Common myeloid progenitor, CD34-positive (primary cell): ENCODE results near the gene WEE2.
"Not testable (repeated sequence)": the region's sequence is repeated elsewhere in the genome, so short reads cannot be mapped to it uniquely, and the experiment has no call there.

ENCODE experiments used
- CTCF ChIA-PET: fragments of 350-600 bp; sonication (Branson Sonifier 250); formaldehyde crosslinking; loops from one replicate; lab custom pipeline; 2021; ENCODE audit warnings: antibody characterized with exemption; lab: Charles Lee
- POLR2A ChIA-PET: fragments of 350-600 bp; sonication (Branson Sonifier 250); formaldehyde crosslinking; loops from one replicate; lab custom pipeline; 2021; ENCODE audit warnings: antibody characterized with exemption; lab: Charles Lee
- DNase-seq, 3 donors: peaks; one replicate each; pipeline versions ENCODE4 v3.0.0 to v3.0.0-alpha.2; 2013
- H3K27ac ChIP-seq, 2 experiments: 1 replicate in 1 of 2; 2 replicates in 1 of 2; pipeline ENCODE4 v1.7.0; 2013; ENCODE audit warnings: inconsistent platforms in 2 of 2, low read length in 2 of 2, mild to moderate bottlenecking in 2 of 2, low read depth in 1 of 2, moderate library complexity in 1 of 2; ENCODE audit not compliant: severe bottlenecking in 2 of 2, insufficient read depth in 1 of 2, poor library complexity in 1 of 2
- H3K27me3 ChIP-seq, 5 experiments: replicated peaks in 2 of 5; 1 replicate in 3 of 5; 2 replicates in 2 of 5; pipeline versions ENCODE4 v1.6.1 to v1.7.0; 2013; ENCODE audit warnings: low read length in 4 of 5, mild to moderate bottlenecking in 2 of 5, moderate library complexity in 2 of 5, inconsistent platforms in 1 of 5; ENCODE audit not compliant: insufficient read depth in 5 of 5, control insufficient read depth in 4 of 5
- H3K36me3 ChIP-seq, 4 experiments: 1 replicate in 2 of 4; 2 replicates in 2 of 4; pipeline versions ENCODE4 v1.6.1 to v1.7.0; 2013; ENCODE audit warnings: low read length in 3 of 4, control low read depth in 1 of 4, mild to moderate bottlenecking in 1 of 4; ENCODE audit not compliant: control insufficient read depth in 4 of 4, insufficient read depth in 4 of 4
- H3K4me1 ChIP-seq, 4 experiments: 1 replicate in 3 of 4; 2 replicates in 1 of 4; pipeline versions ENCODE4 v1.6.1 to v1.7.1; 2013; ENCODE audit warnings: low read length in 3 of 4, mild to moderate bottlenecking in 3 of 4, control low read depth in 1 of 4, inconsistent platforms in 1 of 4, moderate library complexity in 1 of 4; ENCODE audit not compliant: control insufficient read depth in 4 of 4, insufficient read depth in 4 of 4; ENCODE audit errors: control extremely low read depth in 1 of 4
- H3K4me3 ChIP-seq, 7 experiments: 1 replicate in 4 of 7; 2 replicates in 3 of 7; pipeline versions ENCODE4 v1.5.1 to v1.7.0; 2013; ENCODE audit warnings: mild to moderate bottlenecking in 7 of 7, low read length in 6 of 7, moderate library complexity in 6 of 7, inconsistent platforms in 2 of 7, low read depth in 2 of 7, control low read depth in 1 of 7; ENCODE audit not compliant: insufficient read depth in 4 of 7, control insufficient read depth in 1 of 7; ENCODE audit errors: extremely low read depth in 1 of 7
- H3K9me3 ChIP-seq, 5 experiments: 1 replicate in 4 of 5; 2 replicates in 1 of 5; pipeline versions ENCODE4 v1.6.1 to v1.7.1; 2013; ENCODE audit warnings: low read length in 4 of 5, mild to moderate bottlenecking in 2 of 5, inconsistent platforms in 1 of 5, low read depth in 1 of 5, moderate library complexity in 1 of 5; ENCODE audit not compliant: control insufficient read depth in 4 of 5, insufficient read depth in 2 of 5; ENCODE audit errors: control extremely low read depth in 1 of 5
- WGBS: methylation state at CpG from one replicate; pipeline ENCODE4 v1.1.5; 2013; ENCODE audit not compliant: insufficient coverage; 5-methylcytosine and 5-hydroxymethylcytosine counted together

WEE2 gene

DNA sequence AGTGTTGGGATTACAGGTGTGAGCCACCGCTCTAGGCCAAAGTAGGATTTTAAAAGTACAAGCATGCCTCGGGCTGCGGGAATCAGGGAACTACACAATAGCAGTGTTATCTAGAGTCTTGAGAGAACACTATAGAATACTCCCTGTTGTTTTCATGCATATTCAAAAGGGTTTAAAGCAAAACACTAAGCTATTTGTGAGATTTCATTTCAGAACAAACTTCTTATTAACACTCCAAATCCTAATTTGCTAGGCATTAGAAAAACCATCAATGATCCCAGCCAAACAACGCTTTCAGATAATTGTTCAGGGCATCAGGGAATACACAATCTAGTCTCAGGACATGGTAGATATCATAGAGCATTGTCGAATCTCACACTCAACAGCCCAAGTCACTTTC, 20.1 kb upstream of the WEE2 start:
- H3K27me3 ChIP-seq: no peaks in the 10 kb centered on the region
- H3K27ac ChIP-seq: no peak overlapping the region
- ChIA-PET CTCF (interaction anchor here (0.8 to 1.9 kb wide), 7 partner anchors 8 to 33 kb away, joined by 3 to 5 read pairs (median 4); no protein-coding TSS in a partner anchor), POLR2A (interaction anchor here (0.6 to 1.1 kb wide), 2 partner anchors 10 to 11 kb away, joined by 3 read pairs; no protein-coding TSS in a partner anchor)
- DNase-seq: no peak
- H3K36me3 ChIP-seq: peaks cover 6 to 35% (median 16%) of the 10 kb centered on the region in 4 experiments
- no peaks in the 10 kb centered on the region for H3K9me3 ChIP-seq
- WGBS: 97% methylated on average over 3 of the region's 5 CpGs
- H3K4me3 ChIP-seq: no peak overlapping the region
- H3K4me1 ChIP-seq: no peaks in the 10 kb centered on the region

- 100% methylated on average over 3 of the region's 3 CpGs for WGBS
- not testable (repeated sequence) for H3K27ac ChIP-seq, H3K27me3 ChIP-seq, H3K9me3 ChIP-seq, H3K4me3 ChIP-seq, DNase-seq, H3K4me1 ChIP-seq
- peaks cover 6 to 25% (median 16%) of the 10 kb centered on the region in 4 experiments for H3K36me3 ChIP-seq
- CTCF ChIA-PET: interaction anchor here (0.6 to 2.3 kb wide), 11 partner anchors 9 to 1339 kb away, joined by 3 to 7 read pairs (median 4); no protein-coding TSS in a partner anchor
- POLR2A ChIA-PET: interaction anchor here (1.1 kb wide), 1 partner anchor 12 kb away, joined by 3 read pairs; no protein-coding TSS in a partner anchor
These were observed 18.9 kb upstream of the WEE2 start for GRCh38 chr7:141689072-141689825.

DNA sequence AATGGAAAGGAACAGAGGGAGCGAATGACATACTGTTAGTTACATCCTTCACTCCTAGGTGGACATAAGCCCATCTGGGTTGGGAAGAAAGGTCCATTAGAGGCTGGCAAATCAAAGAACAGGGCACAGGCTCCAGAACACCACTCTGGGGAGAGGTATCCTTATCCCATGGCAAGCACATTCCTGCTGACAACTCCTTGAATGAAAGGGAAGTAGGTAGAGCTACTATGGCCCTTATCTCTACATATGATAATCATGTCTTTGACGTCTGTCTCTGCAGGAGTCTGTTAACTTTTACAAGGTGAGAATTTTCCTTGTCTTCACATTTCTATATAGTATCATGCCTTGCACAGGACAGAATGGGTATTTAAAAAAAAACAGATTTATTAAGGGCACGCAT, 16.6 kb upstream of the WEE2 start:
- Histone ChIP-seq H3K27ac (no peak overlapping the region), H3K4me3 (no peak overlapping the region), H3K27me3 (no peaks in the 10 kb centered on the region), H3K36me3 (peaks cover 3 to 17% (median 5%) of the 10 kb centered on the region in 4 experiments), H3K9me3 (no peaks in the 10 kb centered on the region), H3K4me1 (peaks cover 0 to 7% (median 1%) of the 10 kb centered on the region in 4 experiments)
- CTCF ChIA-PET: interaction anchor here (1.3 kb wide), 1 partner anchor 13 kb away, joined by 4 read pairs; no protein-coding TSS in a partner anchor
- no peak for DNase-seq
- WGBS: 100% methylated on average over 1 of the region's 3 CpGs
- POLR2A ChIA-PET: no interaction called here

DNA sequence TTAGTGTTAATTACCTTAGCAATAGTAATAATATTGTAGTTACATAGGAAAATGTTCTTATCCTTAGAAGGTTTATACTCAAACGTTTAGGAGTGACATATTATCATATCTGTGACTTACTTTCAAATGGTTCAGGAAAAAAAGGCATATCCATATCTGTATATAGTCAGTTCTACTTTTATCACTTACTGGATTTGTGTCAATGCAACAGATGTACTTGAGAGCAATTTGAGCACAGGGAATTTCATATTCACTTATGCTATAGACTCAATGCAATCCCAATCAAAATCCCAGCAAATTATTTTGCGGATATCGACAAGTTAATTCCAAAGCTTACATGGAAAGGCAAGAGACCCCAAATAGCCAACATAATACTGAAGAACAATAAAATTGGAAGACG, 16.2 kb upstream of the WEE2 start:
- H3K4me3 ChIP-seq: no peak overlapping the region
- no peak overlapping the region for H3K27ac ChIP-seq
- CTCF ChIA-PET: interaction anchor here (1.3 kb wide), 1 partner anchor 13 kb away, joined by 4 read pairs; no protein-coding TSS in a partner anchor
- POLR2A ChIA-PET: no interaction called here
- H3K36me3 ChIP-seq: peaks cover 3 to 18% (median 5%) of the 10 kb centered on the region in 4 experiments
- no peaks in the 10 kb centered on the region for H3K27me3 ChIP-seq
- no CpG with 5 or more reads among the region's 4 CpGs for WGBS
- no peaks in the 10 kb centered on the region for H3K9me3 ChIP-seq
- peaks cover 0 to 12% (median 2%) of the 10 kb centered on the region in 4 experiments for H3K4me1 ChIP-seq
- DNase-seq: no peak

GRCh38 chr7:141693082-141693481, 15.1 kb upstream of the WEE2 start:
- Histone ChIP-seq H3K27me3 (no peaks in the 10 kb centered on the region), H3K4me3 (no peak overlapping the region), H3K36me3 (peaks cover 3 to 18% (median 5%) of the 10 kb centered on the region in 4 experiments), H3K4me1 (peaks cover 0 to 23% (median 4%) of the 10 kb centered on the region in 4 experiments), H3K27ac (no peak overlapping the region), H3K9me3 (no peaks in the 10 kb centered on the region)
- no CpG with 5 or more reads among the region's 3 CpGs for WGBS
- ChIA-PET POLR2A (no interaction called here), CTCF (interaction anchor here (1.1 kb wide), 1 partner anchor 15 kb away, joined by 3 read pairs; no protein-coding TSS in a partner anchor)
- no peak for DNase-seq

GRCh38 chr7:141695803-141696289, 12.3 kb upstream of the WEE2 start:
- H3K4me1 ChIP-seq: peaks cover 0 to 49% (median 22%) of the 10 kb centered on the region in 4 experiments
- H3K9me3 ChIP-seq: no peaks in the 10 kb centered on the region
- no peak overlapping the region for H3K27ac ChIP-seq
- H3K27me3 ChIP-seq: no peaks in the 10 kb centered on the region
- ChIA-PET CTCF (interaction anchor here (0.9 to 3.5 kb wide), 6 partner anchors 9 to 41 kb away, joined by 3 to 11 read pairs (median 4); no protein-coding TSS in a partner anchor), POLR2A (no interaction called here)
- no peak overlapping the region for H3K4me3 ChIP-seq
- DNase-seq: no peak
- H3K36me3 ChIP-seq: peaks cover 2 to 13% (median 4%) of the 10 kb centered on the region in 4 experiments
- WGBS: 98% methylated on average over 6 of the region's 6 CpGs
